Peyer's patch (tissue), 4 donors: Measurements from ENCODE around the gene NHSL1.

Source experiments
- CTCF ChIP-seq, 6 experiments: fragments of 450-650 bp in 4 of 6; fragments of 200-600 bp in 2 of 6; sonication (generic) in 1 of 6; IDR thresholded peaks; one replicate each; pipeline ENCODE4 v1.5.1; 2017 to 2019; ENCODE audit warnings: antibody characterized with exemption in 6 of 6, mild to moderate bottlenecking in 3 of 6, moderate library complexity in 1 of 6
- POLR2A ChIP-seq, 2 donors: fragments of 450-650 bp; IDR thresholded peaks; one replicate each; pipeline ENCODE4 v1.5.1; 2017; ENCODE audit warnings: antibody characterized with exemption in 2 of 2, mild to moderate bottlenecking in 2 of 2, moderate library complexity in 2 of 2

- no peak for TF ChIP-seq POLR2A (IDR thresholded peaks at IDR 0.05)
- no peak for TF ChIP-seq CTCF (IDR thresholded peaks at IDR 0.05)
These were observed 75.0 kb downstream of the NHSL1 start for GRCh38 chr6:138424004-138424904.
